IPS DF 6.9 (cell line): ENCODE data around the gene PATZ1.

Source experiments
- DNase-seq: peaks from one replicate; pipeline ENCODE4 v3.0.0-alpha.2; 2013; ENCODE audit warnings: low read depth, low spot score
- H3K27ac ChIP-seq: one replicate; pipeline ENCODE4 v1.5.1; 2013; ENCODE audit warnings: low read length, control low read depth
- H3K27me3 ChIP-seq: 2 replicates; pipeline ENCODE4 v1.6.1; 2013; ENCODE audit warnings: mild to moderate bottlenecking, low read length; ENCODE audit not compliant: control insufficient read depth, insufficient read depth
- H3K36me3 ChIP-seq: 2 replicates; pipeline ENCODE4 v1.6.1; 2013; ENCODE audit warnings: low read length; ENCODE audit not compliant: control insufficient read depth, insufficient read depth
- H3K4me1 ChIP-seq: 2 replicates; pipeline ENCODE4 v1.6.1; 2013; ENCODE audit warnings: low read length; ENCODE audit not compliant: control insufficient read depth, insufficient read depth
- H3K4me3 ChIP-seq: 2 replicates; pipeline ENCODE4 v1.5.1; 2013; ENCODE audit warnings: mild to moderate bottlenecking, low read length
- H3K9me3 ChIP-seq: 2 replicates; pipeline ENCODE4 v1.6.1; 2013; ENCODE audit warnings: low read length, inconsistent platforms; ENCODE audit not compliant: control insufficient read depth, insufficient read depth
- WGBS: extraction: QIAGEN DNeasy Blood & Tissue Kit; methylation state at CpG from one replicate; pipeline ENCODE4 v1.1.7; 2013; ENCODE audit warnings: mixed read lengths, missing lambda C conversion rate; ENCODE audit not compliant: insufficient read length, insufficient coverage; 5-methylcytosine and 5-hydroxymethylcytosine counted together

PATZ1 gene

GRCh38 chr22:31343235-31344191, 2.6 kb downstream of the PATZ1 start:
- H3K27ac ChIP-seq = peak overlapping the region; percentile 19
- no CpG with 5 or more reads among the region's 18 CpGs for WGBS

DNA sequence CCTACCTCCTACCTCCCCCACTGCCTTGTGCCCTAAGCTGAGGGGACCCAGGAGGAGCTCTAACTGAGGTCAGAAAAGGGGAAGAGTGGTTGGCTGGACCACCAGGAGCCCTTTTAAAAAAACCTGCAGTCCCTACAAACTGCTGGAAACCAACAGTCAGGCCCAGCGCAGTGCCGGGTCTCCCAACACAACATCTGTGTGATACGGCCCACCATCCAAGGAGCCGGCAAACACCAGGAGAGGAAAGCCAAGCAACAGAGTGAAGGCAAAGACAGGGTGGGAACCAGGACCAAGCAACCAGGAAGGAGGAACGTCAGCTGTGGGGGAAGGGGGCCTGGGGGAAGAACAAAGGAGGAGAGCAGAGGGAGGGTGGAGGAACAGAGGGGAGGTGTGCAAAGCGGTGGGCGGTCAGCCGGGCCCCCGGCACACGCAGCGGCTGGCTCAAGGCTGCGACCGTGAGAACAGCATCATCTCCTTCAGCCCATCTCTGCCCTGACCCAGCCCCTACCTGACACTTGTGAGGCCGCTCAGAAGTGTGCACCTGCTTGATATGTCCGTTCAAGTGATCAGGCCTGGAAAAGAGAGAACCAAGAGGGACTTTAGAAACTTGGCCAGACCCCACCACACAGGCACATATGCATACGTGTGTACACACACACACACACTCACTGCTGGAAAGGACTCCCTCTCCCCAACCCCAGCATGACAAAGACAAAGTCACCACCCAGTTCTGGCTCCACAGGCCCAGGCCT, 3.6 kb downstream of the PATZ1 start:
- peaks cover 13% of the 10 kb centered on the region for H3K36me3 ChIP-seq
- peaks cover 15% of the 10 kb centered on the region for H3K4me1 ChIP-seq
- H3K27ac ChIP-seq = no peak overlapping the region
- WGBS = no CpG with 5 or more reads among the region's 16 CpGs
- DNase-seq = no peak
- H3K9me3 ChIP-seq = no peaks in the 10 kb centered on the region
- H3K4me3 ChIP-seq = peak overlapping the region; percentile 13; the same call in 1 of the 2 replicates
- H3K27me3 ChIP-seq = no peaks in the 10 kb centered on the region

More at GRCh38 chr22:31343235-31344191, 2.6 kb downstream of the PATZ1 start:
- Histone ChIP-seq H3K4me3 (peak overlapping the region; percentile 20; the same call in 1 of the 2 replicates), H3K27me3 (no peaks in the 10 kb centered on the region), H3K4me1 (peaks cover 15% of the 10 kb centered on the region), H3K9me3 (no peaks in the 10 kb centered on the region), H3K36me3 (peaks cover 13% of the 10 kb centered on the region)
- DNase-seq = no peak

GRCh38 chr22:31341386-31342088, 4.6 kb downstream of the PATZ1 start:
- no CpG with 5 or more reads among the region's 14 CpGs for WGBS
- H3K4me1 ChIP-seq = peaks cover 15% of the 10 kb centered on the region
- H3K27me3 ChIP-seq = no peaks in the 10 kb centered on the region
- peaks cover 16% of the 10 kb centered on the region for H3K36me3 ChIP-seq
- no peaks in the 10 kb centered on the region for H3K9me3 ChIP-seq
- H3K4me3 ChIP-seq = no peak overlapping the region
- no peak for DNase-seq
- H3K27ac ChIP-seq = no peak overlapping the region

DNA sequence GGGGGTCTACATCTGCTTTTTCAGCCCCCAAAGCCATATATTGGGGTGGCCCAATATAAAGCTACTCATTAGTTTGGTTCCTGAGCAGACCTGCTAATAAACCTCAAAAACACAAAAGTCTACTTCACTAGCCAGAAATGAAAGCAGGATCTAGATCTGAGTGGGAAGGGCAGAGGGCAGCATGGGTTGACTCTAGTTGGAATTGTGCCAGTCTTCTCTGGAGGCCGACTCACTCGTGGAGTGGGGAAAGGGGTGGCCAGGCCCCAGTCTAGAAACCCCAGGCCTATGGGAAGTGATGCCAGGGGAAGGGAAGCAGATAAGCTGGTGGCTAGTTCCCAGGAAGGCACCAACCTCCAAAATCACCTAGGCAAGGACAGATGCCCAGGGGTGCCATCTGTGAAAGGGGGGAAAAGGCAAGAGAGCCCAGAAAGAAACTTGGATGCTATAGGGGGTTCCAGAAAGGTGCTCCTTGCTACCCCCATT, 5.3 kb downstream of the PATZ1 start:
- H3K4me1 ChIP-seq = peaks cover 15% of the 10 kb centered on the region
- no CpG with 5 or more reads among the region's 2 CpGs for WGBS
- peaks cover 16% of the 10 kb centered on the region for H3K36me3 ChIP-seq

DNA sequence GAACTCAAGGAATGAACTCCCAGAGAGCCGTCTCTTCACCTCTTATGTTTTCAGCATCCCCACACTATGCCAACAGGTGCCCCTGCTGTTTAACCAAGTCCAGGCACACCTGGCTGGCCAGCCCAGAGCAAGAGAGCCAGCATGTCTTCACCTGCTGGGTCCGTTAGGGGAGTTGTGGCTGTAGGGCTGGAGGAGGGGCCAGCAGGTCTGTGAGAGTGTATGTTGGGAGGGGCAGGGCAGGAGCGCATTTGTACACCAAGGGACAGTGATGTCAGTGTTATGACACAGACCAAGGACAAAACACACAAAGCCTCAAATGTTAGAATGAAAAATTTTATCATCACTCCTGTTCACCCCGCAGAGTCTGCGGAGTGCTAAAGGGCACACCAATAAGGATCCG, 5.8 kb downstream of the PATZ1 start:
- peaks cover 20% of the 10 kb centered on the region for H3K36me3 ChIP-seq
- DNase-seq = no peak
- H3K27me3 ChIP-seq = no peaks in the 10 kb centered on the region
- H3K4me1 ChIP-seq = peaks cover 15% of the 10 kb centered on the region
- no peaks in the 10 kb centered on the region for H3K9me3 ChIP-seq
- H3K4me3 ChIP-seq = no peak overlapping the region
- H3K27ac ChIP-seq = no peak overlapping the region
- WGBS = no CpG with 5 or more reads among the region's 6 CpGs

More for the DNA sequence above, 5.3 kb downstream of the PATZ1 start:
- Histone ChIP-seq H3K9me3 (no peaks in the 10 kb centered on the region), H3K27ac (no peak overlapping the region), H3K4me3 (no peak overlapping the region), H3K27me3 (no peaks in the 10 kb centered on the region)
- DNase-seq = no peak

- H3K9me3 ChIP-seq = no peaks in the 10 kb centered on the region
- H3K27ac ChIP-seq = no peak overlapping the region
- H3K4me1 ChIP-seq = peaks cover 9% of the 10 kb centered on the region
- H3K4me3 ChIP-seq = no peak overlapping the region
- peaks cover 25% of the 10 kb centered on the region for H3K36me3 ChIP-seq
- H3K27me3 ChIP-seq = no peaks in the 10 kb centered on the region
- no CpG with 5 or more reads among the region's 6 CpGs for WGBS
- no peak for DNase-seq
Observed at GRCh38 chr22:31339148-31339832, 6.9 kb downstream of the PATZ1 start.

DNA sequence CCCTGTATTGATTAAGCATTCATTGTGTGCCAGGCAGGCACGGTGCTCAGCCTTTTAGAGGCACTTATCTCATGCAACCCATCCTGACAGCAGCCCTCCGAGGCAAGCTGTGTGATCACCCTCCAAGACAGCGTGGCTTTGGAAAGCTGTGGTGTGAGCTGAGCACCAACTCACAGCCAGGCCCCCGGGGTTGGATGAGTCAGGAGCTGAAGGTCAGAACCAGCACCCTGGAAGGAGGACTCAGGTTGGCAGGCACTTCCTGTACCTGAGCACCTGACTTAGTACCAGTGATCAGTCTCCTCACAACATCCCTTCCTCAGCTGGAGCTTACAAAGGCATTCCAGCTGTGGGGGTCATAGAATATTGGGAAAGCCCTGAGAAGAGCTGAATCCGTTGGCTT, 9.0 kb downstream of the PATZ1 start:
- H3K36me3 ChIP-seq = peaks cover 37% of the 10 kb centered on the region
- no CpG with 5 or more reads among the region's 5 CpGs for WGBS
- H3K9me3 ChIP-seq = no peaks in the 10 kb centered on the region
- no peaks in the 10 kb centered on the region for H3K27me3 ChIP-seq
- no peak overlapping the region for H3K27ac ChIP-seq
- no peak for DNase-seq
- H3K4me1 ChIP-seq = peaks cover 2% of the 10 kb centered on the region
- H3K4me3 ChIP-seq = no peak overlapping the region

GRCh38 chr22:31334329-31334728, 11.8 kb downstream of the PATZ1 start:
- peaks cover 24% of the 10 kb centered on the region for H3K36me3 ChIP-seq
- H3K4me3 ChIP-seq = no peak overlapping the region

GRCh38 chr22:31333641-31334040, 12.5 kb downstream of the PATZ1 start:
- WGBS = no CpG with 5 or more reads among the region's 2 CpGs
- peaks cover 26% of the 10 kb centered on the region for H3K36me3 ChIP-seq
- DNase-seq = no peak
- H3K9me3 ChIP-seq = no peaks in the 10 kb centered on the region
- H3K4me3 ChIP-seq = no peak overlapping the region
- H3K4me1 ChIP-seq = no peaks in the 10 kb centered on the region; the same call in 1 of the 2 replicates
- H3K27ac ChIP-seq = no peak overlapping the region
- H3K27me3 ChIP-seq = no peaks in the 10 kb centered on the region

More at GRCh38 chr22:31334329-31334728, 11.8 kb downstream of the PATZ1 start:
- DNase-seq = no peak
- Histone ChIP-seq H3K27me3 (no peaks in the 10 kb centered on the region), H3K9me3 (no peaks in the 10 kb centered on the region), H3K4me1 (no peaks in the 10 kb centered on the region; the same call in 1 of the 2 replicates), H3K27ac (no peak overlapping the region)
- whole genome bisulfite sequencing = no CpG with 5 or more reads among the region's 5 CpGs
